A673 (cell line): ENCODE measurements around the gene MAP3K19. TPM values are rescaled to one million over a fixed set of nuclear protein-coding genes. Genes with fewer than 3 reads are reported as not detected.
A peak's percentile ranks its signal among the peaks of the same experiment; 100 is the strongest.

Source experiments
- Bru-seq: library from RNA; stranded (reverse); fragments of 400-500 nt; gene quantifications from one replicate; lab custom pipeline; 2021; lab: Mats Ljungman, UMichigan
- BruChase-seq, 2 experiments: library from RNA; stranded (reverse); fragments of 400-500 nt; gene quantifications; one replicate each; lab custom pipeline; 2021; lab: Mats Ljungman, UMichigan
- BruUV-seq: library from RNA; stranded (reverse); fragments of 400-500 nt; replicated peaks from 2 replicates; lab custom pipeline; 2021; lab: Mats Ljungman, UMichigan
- CTCF ChIA-PET: fragments of 300-600 bp; sonication (Branson Sonifier 250); formaldehyde crosslinking; loops from one replicate; lab custom pipeline; 2022; ENCODE audit warnings: antibody characterized with exemption; lab: Charles Lee
- POLR2A ChIA-PET: fragments of 300-600 bp; sonication (Branson Sonifier 250); formaldehyde crosslinking; loops from one replicate; lab custom pipeline; 2022; ENCODE audit warnings: antibody characterized with exemption; ENCODE audit not compliant: low non-redundant PET; lab: Charles Lee
- DNase-seq: peaks from one replicate; pipeline ENCODE4 v3.0.0-alpha.2; 2015; ENCODE audit warnings: low spot score
- H3K27ac ChIP-seq: fragments of 200-600 bp; sonication (generic); 2 replicates; pipeline ENCODE4 v1.5.1; 2016; ENCODE audit warnings: mixed run types, low read depth, mild to moderate bottlenecking, mixed read lengths, antibody characterized with exemption, low read length; ENCODE audit not compliant: poor library complexity, severe bottlenecking
- H3K27me3 ChIP-seq: fragments of 200-600 bp; sonication (generic); replicated peaks from 2 replicates; pipeline ENCODE4 v1.6.1; 2017; ENCODE audit warnings: mixed run types, low read depth, mild to moderate bottlenecking, mixed read lengths, antibody characterized with exemption, low read length; ENCODE audit not compliant: insufficient read depth, poor library complexity
- H3K36me3 ChIP-seq: fragments of 200-600 bp; sonication (generic); 2 replicates; pipeline ENCODE4 v1.6.1; 2016; ENCODE audit warnings: mixed run types, mild to moderate bottlenecking, mixed read lengths, antibody characterized with exemption, low read length; ENCODE audit not compliant: insufficient read depth, poor library complexity, severe bottlenecking
- H3K4me1 ChIP-seq: fragments of 200-600 bp; sonication (generic); 2 replicates; pipeline ENCODE4 v1.6.1; 2017; ENCODE audit warnings: mixed run types, mild to moderate bottlenecking, mixed read lengths, antibody characterized with exemption, low read length; ENCODE audit not compliant: insufficient read depth, poor library complexity, severe bottlenecking
- H3K4me3 ChIP-seq: fragments of 200-600 bp; sonication (generic); 2 replicates; pipeline ENCODE4 v1.5.1; 2016; ENCODE audit warnings: low read depth, mixed run types, mild to moderate bottlenecking, mixed read lengths, low read length; ENCODE audit not compliant: poor library complexity, severe bottlenecking
- H3K9me3 ChIP-seq: fragments of 200-600 bp; sonication (generic); 2 replicates; pipeline ENCODE4 v1.6.1; 2016; ENCODE audit warnings: mixed run types, low read depth, mild to moderate bottlenecking, mixed read lengths, antibody characterized with exemption, low read length; ENCODE audit not compliant: poor library complexity, severe bottlenecking
- EZH2 ChIP-seq: fragments of 200-600 bp; sonication (generic); IDR thresholded peaks from 2 replicates; pipeline ENCODE4 v1.6.1; 2017; ENCODE audit warnings: borderline replicate concordance, low read depth, mild to moderate bottlenecking, mixed read lengths, antibody characterized with exemption, low read length; ENCODE audit not compliant: poor library complexity, severe bottlenecking
- intact Hi-C: fragments of 100-400 bp; cut with micrococcal nuclease; formaldehyde crosslinking; loops from one replicate; pipeline ENCODE4 v1.10.0; 2022; ENCODE audit not compliant: unreplicated experiment
- long read RNA-seq: library from polyadenylated mRNA; stranded (forward); transcript quantifications from one replicate; pipeline ENCODE4 v2.0.0, GENCODE V29; 2022
- total RNA-seq: library from RNA; stranded (reverse); gene quantifications from 2 replicates; pipeline ENCODE4 v1.2.3, GENCODE V29; 2021
- TF ChIP-seq, protein P1 (sequence below): fragments of 300-800, 200-600 bp; sonication (generic); conservative IDR thresholded peaks from 2 replicates; pipeline ENCODE4 v1.5.1; 2017; ENCODE audit warnings: low read depth, mild to moderate bottlenecking, antibody characterized with exemption, low read length, moderate library complexity, mixed read lengths

Gene MAP3K19, protein sequence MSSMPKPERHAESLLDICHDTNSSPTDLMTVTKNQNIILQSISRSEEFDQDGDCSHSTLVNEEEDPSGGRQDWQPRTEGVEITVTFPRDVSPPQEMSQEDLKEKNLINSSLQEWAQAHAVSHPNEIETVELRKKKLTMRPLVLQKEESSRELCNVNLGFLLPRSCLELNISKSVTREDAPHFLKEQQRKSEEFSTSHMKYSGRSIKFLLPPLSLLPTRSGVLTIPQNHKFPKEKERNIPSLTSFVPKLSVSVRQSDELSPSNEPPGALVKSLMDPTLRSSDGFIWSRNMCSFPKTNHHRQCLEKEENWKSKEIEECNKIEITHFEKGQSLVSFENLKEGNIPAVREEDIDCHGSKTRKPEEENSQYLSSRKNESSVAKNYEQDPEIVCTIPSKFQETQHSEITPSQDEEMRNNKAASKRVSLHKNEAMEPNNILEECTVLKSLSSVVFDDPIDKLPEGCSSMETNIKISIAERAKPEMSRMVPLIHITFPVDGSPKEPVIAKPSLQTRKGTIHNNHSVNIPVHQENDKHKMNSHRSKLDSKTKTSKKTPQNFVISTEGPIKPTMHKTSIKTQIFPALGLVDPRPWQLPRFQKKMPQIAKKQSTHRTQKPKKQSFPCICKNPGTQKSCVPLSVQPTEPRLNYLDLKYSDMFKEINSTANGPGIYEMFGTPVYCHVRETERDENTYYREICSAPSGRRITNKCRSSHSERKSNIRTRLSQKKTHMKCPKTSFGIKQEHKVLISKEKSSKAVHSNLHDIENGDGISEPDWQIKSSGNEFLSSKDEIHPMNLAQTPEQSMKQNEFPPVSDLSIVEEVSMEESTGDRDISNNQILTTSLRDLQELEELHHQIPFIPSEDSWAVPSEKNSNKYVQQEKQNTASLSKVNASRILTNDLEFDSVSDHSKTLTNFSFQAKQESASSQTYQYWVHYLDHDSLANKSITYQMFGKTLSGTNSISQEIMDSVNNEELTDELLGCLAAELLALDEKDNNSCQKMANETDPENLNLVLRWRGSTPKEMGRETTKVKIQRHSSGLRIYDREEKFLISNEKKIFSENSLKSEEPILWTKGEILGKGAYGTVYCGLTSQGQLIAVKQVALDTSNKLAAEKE (N-terminal part only)
- total RNA-seq: not detected in 2 replicates
- not detected for Bru-seq, nascent RNA
- percentile 2 among the genes with signal in this experiment for BruChase-seq, experiment 1, labeled RNA remaining after a 2-hour chase
- BruChase-seq, experiment 2, labeled RNA remaining after a 6-hour chase: percentile 2 among the genes with signal in this experiment
- long read RNA-seq: 0 reads

DNA sequence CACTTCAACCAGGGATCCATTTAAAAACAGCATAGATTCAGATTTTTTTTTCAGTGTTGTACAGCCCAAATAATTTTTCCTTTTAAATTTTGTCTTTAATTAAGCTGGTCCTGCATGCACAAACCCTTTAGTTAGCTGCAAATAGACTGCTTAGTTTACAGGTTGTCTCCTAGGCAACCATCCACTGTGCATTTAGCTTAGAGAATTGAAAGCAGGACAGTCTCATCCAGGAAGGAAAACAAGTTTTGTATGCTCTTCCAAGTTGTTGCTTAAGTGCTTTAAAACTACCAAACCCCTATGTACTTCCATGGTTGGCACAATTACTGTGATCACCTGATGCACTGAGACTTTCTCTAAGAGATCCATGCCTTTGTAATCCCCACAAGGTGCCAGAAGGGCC is at the start of gene MAP3K19:
MAP3K19 (minus strand) TSS at position 148 of the 400 bp plus-strand sequence. CDS start 22,800 bp downstream, outside the sequence.
- no peak for TF ChIP-seq EZH2
- TF ChIP-seq, protein P1, sequence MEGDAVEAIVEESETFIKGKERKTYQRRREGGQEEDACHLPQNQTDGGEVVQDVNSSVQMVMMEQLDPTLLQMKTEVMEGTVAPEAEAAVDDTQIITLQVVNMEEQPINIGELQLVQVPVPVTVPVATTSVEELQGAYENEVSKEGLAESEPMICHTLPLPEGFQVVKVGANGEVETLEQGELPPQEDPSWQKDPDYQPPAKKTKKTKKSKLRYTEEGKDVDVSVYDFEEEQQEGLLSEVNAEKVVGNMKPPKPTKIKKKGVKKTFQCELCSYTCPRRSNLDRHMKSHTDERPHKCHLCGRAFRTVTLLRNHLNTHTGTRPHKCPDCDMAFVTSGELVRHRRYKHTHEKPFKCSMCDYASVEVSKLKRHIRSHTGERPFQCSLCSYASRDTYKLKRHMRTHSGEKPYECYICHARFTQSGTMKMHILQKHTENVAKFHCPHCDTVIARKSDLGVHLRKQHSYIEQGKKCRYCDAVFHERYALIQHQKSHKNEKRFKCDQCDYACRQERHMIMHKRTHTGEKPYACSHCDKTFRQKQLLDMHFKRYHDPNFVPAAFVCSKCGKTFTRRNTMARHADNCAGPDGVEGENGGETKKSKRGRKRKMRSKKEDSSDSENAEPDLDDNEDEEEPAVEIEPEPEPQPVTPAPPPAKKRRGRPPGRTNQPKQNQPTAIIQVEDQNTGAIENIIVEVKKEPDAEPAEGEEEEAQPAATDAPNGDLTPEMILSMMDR: no peak
- ChIA-PET CTCF (no interaction called here), POLR2A (no interaction called here)
- H3K27ac ChIP-seq: no peak within 1 kb of the TSS
- H3K9me3 ChIP-seq: no peaks in the 10 kb centered on the region
- no peak within 1 kb of the TSS for H3K4me3 ChIP-seq
- intact Hi-C loops: no loop called here
- DNase-seq: no peak
- no TSS peak for BruUV-seq
- no peaks in the 10 kb centered on the region for H3K27me3 ChIP-seq
- H3K4me1 ChIP-seq: no peaks in the 10 kb centered on the region
- no peaks in the 10 kb centered on the region for H3K36me3 ChIP-seq

DNA sequence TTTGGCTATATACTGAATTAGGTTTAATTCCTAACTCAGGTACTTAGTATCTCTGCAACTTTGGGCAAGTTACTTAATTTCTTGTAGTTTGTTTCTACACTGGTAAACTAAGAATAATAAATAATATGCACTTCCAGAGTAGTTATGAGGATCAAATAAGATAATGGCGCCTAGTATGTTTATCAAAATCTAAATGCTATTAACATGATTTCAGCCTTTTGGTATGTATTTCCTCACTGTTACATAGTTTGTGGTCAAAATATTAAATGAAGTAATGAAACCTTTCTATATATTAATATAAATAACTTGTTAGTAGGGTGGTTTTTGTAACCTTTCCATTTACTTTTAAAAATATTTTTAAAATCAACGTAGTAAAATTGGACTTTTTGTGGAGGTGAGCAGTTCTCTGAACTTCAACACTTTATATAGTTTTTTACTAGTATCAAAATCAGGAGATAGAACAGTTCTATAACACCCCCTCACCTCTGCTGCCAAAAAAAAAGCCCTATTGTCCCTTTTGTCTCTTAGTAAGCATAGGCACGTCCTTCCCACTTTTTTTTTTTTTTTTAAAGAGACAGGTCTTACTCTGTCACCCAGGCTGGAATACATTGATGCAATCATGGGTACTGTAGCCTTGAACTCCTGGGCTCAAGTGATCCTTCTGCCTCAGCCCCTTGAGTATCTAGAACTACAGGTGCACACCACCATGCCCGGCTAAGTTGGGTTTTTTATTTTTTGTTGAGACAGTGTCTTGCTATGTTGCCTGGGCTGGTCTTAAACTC is 49.6 kb upstream of the MAP3K19 start:
- intact Hi-C loops: no loop called here
- Histone ChIP-seq H3K9me3 (no peaks in the 10 kb centered on the region), H3K27me3 (no peaks in the 10 kb centered on the region), H3K4me3 (no peak overlapping the region), H3K4me1 (no peaks in the 10 kb centered on the region), H3K27ac (no peak overlapping the region), H3K36me3 (peaks cover 5% of the 10 kb centered on the region)
- no peak for DNase-seq
- ChIA-PET CTCF (no interaction called here), POLR2A (no interaction called here)
- TF ChIP-seq EZH2: no peak
- TF ChIP-seq, protein P1: no peak
- no TSS peak for BruUV-seq

DNA sequence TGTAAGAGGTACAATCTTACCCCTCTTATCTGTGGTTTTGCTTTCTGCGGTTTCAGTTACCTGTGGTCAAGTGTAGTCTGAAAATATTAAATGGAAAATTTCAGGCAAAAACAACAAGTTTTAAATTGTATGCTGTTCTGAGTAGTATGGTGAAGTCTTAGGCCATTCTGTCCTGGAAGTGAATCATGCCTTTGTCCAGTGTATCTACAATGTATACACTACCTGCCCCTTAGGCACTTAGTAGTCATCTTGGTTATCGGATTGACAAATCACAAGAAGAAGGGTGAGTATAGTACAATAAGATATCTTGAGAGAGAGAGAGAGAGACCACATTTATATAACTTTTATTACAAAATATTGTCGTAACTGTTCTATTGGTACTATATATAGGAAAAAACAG is 48.3 kb upstream of the MAP3K19 start:
- Histone ChIP-seq H3K4me3 (no peak overlapping the region), H3K36me3 (peaks cover 5% of the 10 kb centered on the region), H3K27me3 (no peaks in the 10 kb centered on the region), H3K9me3 (no peaks in the 10 kb centered on the region), H3K4me1 (no peaks in the 10 kb centered on the region), H3K27ac (no peak overlapping the region)
- no TSS peak for BruUV-seq
- ChIA-PET POLR2A (no interaction called here), CTCF (no interaction called here)
- no peak for DNase-seq
- TF ChIP-seq, protein P1: no peak
- TF ChIP-seq EZH2: no peak
- intact Hi-C loops: no loop called here
